Stimulated activated CD4-positive, alpha-beta T cell treated with anti-CD3 and anti-CD28 coated beads, Interleukin-1b, Interleukin-23, amount 100 ng/mL, for 4 hours (primary cell): ENCODE measurements around the gene SMARCA2.
A peak's percentile ranks its signal among the peaks of the same experiment; 100 is the strongest.

Source experiments
- DNase-seq, 2 donors: peaks; one replicate each; pipeline ENCODE4 v3.0.0-alpha.2; 2020; ENCODE audit warnings: low read depth in 2 of 2

SMARCA2 gene

DNA sequence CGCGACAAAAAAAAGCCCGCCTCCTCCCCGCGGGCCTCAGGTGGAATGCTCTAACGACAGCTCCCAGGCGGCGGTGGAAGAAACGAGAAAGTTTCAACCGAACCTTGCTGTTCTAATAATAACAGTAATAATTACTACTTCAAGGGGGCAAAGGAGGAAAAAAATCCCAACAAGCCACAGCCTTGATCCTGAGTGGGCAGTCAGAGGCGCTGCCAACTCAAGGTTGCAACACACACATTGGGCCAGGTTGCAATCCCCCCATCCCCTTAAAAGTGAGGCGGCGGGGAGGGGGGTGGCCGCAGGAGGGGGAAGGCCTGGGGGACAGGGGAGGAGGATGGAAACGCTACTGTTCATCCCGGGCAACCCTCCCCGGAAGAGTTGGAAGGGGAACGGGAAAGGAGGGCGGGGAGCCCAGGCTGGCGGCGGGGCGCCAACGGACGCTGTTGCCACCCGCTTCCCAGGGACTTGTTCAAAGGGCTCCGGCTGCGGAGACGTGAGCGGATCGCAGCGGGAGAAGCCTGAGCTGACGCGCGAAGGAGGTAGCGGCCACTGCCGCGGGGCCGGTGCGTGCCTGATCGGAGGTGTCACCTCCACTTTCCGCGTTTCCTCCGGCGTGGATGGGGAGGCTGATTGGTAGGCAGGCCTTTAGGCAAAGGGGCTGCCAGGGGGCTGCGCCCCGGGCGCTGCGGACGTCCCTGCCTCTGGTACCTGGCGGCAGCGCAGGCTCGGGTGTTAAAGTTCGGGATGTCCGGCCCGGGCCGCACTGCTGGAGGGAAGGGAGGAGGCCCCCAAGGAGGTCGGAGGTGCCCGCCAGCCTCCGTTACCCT is 647 bp downstream of the SMARCA2 start:
- peak in 1 of 2 donors; percentile 34 for DNase-seq

DNA sequence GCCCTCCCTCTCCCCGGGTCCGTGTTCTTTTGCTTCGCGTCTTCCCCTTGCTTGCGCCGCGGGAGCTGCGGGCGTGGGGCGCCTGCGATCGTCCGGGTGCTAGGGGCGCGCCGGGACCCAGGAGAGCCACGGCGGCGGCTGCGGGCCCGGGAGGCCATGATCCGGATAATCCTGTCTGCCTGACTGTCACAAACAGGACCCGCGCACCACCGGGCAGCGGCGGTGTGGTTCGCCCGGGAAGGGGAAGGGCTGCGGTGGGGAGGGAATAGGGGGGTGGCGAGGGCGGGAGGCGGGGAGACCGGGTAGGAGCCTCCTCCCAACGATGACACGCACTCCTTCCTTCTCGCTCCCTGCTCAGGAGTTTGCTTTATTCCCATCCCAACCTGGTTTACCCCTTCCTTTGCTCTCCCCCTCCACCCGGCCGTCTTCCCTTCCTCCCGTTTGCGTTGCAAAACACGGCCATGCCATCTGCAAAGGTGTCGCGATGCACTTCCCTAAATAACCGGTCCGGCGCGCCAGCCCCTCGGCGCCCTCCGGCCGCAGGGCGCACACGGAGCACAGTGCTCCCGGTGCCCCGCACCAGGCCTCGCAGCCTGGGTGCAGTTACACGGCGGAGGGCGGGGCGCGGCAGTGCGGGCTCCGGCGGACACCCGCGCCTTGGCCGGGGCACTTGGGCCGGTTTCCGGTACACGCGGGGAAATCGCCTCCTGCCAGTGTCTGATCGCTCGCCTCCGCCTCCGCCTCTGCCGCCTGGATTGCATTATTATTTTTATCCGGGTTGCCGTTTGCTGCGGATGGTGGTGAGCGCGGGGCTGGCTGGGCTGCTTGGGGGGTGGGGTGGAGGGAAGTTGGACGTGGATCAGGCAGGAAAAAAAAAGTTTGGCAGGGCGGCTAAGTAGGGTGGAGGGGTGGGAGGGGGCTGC is 1.5 kb downstream of the SMARCA2 start:
- peak; percentile 26 to 55 for DNase-seq

DNA sequence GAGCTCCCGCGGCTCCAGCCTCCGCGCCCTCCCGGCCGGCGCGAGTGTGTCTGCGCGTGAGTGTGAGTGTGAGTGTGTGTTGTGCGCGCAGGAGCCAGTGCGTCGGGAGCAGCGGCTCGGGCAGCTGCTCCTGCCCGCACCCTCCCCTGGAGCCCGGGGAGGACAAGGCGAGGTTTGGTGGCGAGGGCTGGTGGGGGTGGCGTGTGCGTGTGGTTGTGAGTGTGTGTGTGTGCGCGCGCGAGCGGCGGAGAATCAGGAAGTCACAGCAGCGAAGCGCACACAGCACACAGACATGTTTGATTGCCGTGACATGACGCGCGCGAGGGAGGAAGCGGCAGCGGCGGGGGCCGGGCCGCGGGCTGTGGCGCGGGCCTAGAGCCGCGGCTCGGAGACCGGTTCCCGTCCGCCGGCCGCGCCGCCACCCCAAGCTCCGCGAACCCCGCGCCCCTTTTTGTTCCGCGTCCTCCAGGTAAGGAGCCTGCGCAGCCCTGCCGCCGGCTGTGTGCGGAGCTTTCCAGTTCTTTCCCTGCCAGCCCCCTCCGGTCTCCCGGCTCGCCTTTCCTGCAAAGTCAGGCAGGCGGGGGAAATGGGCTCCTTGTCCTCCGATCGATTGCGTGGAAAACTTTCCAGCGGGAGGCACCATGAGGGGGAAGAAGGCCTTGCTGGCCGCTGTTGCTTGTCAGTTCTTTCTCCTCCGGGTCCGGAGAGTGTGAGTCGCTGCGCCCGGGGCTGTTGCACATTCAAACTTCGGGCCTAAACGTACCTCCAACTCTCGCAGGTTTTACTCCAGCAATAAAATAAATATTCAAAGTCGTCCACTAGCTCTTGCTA is 2.4 kb downstream of the SMARCA2 start:
- peak; percentile 54 to 62 for DNase-seq

DNA sequence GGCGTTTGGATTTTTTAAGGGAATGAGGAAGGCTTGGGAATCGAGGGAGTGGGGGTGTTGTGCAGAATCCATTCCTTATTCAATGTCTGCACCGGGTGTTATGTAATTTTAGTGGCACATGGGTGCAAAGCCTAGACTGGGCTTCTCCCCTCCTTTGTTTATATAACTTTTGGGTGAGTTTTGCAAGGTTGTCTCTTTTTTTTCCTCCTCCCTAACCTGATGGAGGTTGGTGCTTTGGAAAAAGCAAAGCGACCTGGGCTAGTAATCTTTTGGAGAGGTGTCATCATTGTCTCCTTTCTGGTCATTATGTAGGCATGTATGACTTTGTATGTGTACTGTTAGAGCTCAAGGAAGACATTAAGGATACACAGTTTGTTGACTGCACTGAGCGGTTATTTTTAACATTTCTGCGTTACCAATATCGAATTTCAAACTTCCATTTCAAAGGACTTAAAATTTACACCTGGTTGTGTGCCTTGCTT is 3.1 kb downstream of the SMARCA2 start:
- DNase-seq, result no peak

DNA sequence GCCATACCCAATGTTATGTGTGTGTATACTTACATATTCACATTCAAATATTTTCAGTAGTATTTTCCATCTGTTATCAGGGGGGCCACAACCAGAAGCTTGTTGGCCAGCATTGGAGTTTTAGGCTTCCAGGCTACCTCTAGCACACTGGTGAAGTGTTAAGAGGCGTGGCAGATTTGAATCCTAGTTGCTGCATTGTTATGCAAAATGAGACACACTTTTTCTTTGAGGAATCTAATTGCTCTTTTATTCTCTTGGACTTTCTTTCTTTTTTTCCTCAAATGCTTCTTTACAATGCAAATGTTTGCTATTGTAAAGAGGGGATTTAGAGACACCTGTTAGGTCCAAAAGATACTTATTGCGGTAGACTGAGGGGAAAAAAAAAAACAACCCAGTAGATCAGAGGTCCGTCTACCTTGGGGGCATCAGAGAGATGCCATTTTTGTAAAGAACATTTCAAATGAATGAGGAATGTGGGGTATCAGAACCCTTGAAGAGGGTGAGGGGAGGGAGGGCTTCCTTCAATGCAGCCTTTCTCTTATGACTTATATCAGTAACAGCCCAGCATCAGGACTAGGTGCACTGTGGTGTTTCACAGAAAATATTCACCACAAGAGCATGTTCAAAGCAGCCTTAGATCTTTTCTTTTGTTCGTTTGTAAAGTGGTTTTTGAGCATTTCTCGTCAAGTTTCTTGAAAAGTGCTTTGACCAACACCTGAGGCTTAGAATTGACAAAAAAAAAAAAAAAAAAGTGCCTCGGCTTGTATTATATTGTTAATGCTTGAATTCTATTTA is 3.8 kb downstream of the SMARCA2 start:
- no peak for DNase-seq

DNA sequence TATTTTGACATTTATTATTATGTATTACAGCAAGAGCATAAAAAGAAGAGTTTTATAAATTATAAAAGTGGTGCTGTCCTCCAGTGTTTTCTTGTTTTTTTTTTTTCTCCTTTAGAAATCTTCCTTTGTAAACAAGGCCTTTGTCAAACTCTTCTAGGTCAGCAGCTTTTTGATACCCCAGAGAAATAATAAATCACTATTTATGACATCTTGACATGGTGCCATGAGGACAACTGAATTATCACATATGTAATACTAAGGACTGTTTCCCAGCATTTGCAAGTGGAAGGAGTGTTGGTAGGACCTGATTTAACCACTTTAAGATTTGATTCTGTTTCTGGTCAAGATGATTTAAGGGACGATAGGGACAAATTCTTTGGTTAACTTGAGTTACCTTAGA is 4.6 kb downstream of the SMARCA2 start:
- DNase-seq, result no peak

DNA sequence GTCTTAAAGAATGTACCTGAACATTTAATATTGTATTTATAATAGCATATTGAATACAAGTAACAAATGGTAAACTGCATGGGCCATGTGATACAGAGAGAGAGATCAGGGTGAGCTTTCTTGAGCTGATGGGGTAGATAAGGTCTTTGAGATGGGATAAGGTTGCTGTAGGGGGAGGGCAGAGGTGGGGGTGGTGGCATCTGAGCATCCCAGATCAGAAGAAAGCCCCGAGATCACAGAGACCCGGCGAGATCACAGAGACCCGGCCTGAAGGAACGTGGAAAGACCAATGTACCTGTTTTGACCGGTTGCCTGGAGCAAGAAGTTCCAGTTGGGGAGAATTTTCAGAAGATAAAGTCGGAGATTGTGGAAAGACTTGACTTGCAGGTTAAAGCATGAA is 6.6 kb downstream of the SMARCA2 start:
- DNase-seq, result no peak

DNA sequence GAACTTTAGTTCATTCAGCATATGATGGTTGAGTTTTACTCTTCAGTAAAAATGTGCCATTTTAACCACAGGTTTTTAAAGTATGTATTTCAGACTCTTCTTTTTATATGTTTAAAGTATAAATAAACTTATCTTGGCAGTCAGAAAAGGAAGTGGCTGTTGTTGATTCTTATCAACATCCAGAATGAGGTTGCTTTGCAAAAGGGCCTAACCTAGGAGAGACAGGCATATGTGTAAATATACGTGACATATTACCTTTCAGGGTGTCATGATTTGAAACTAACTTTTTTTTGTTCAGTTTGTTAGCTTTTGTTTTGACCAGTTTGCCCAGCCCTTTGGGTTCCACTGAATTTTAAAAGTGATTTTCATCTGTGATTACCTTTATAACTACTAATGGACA is 7.4 kb downstream of the SMARCA2 start:
- DNase-seq, result no peak

GRCh38 chr9:2023042-2023441 is 7.9 kb downstream of the SMARCA2 start:
- no peak for DNase-seq

GRCh38 chr9:2023532-2023931 is 8.4 kb downstream of the SMARCA2 start:
- DNase-seq, result no peak

- DNase-seq, result no peak
These were observed 10.0 kb downstream of the SMARCA2 start for GRCh38 chr9:2024888-2025782.

DNA sequence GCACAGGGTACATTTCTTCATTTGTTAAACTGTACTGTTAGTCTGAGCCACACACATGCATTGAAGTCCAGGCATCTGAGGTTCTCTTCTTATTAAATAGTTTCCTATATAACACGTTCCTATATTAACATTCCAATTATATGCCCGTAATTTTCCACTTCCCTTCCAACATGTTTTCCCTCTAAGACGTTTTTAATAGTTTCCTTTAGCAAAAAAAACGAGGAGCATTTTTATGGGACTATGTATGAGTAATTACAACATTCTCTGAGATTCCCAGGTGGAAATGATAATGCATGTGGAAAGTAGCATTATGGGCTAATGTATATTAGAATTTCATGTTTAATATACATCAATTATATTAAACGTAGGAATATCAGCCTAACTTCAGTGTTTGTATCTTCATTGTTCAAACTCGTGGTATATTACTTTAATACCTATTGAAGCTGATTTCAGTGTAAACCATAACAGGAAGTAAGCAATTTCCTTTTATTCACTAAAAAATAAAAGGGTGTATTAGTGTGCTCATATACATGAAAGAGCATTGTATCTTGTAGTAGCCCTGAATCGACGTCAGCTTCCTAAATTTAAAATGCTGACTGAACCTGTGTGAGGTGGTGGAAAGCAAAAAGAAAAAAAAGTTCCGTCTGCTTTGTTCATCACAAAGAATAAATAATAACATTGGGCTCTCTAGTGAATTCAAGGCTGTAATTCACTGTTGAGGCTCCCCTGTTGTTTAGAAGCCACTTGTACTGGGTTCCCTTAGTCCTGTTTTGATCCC is 11.3 kb downstream of the SMARCA2 start:
- no peak for DNase-seq

DNA sequence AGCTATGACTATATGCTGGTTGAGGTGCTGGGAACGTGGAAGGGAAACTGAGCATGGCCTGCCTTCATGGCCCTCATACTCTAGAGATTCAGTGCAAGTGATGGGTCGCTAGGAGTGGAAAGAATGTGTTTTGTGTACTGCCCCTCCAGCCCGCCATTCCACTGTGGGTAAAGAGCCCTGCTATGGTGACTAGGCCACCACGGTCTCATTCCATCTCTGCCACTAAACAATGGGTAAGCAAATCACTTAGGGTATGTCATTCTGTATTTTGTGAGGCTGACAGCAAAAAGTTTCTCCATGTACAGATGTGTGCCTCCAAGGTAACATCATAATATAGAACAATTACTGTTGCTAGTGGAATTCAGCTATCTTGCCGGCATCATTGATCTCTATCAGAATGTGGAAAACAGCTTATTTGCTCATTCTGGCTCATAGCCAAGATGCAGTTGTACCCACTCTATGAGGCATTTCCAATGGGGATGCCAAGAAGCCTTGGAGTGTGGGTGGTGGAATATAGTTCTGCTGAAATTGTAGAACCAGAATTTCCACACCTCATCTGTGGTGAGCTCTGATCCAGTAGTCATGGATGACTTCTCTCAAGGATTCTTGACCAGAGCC is 12.5 kb downstream of the SMARCA2 start:
- DNase-seq, result no peak

DNA sequence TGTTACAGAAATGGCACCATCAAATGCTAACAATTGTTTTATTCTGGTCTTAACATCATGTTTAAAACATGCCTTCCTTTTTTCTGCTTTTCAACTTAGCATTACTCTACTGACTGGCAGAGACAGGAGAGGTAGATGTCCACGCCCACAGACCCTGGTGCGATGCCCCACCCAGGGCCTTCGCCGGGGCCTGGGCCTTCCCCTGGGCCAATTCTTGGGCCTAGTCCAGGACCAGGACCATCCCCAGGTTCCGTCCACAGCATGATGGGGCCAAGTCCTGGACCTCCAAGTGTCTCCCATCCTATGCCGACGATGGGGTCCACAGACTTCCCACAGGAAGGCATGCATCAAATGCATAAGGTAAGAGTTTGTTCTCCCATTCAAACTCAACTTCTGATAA is 13.7 kb downstream of the SMARCA2 start:
- DNase-seq, result no peak

- no peak for DNase-seq
These were observed 14.6 kb downstream of the SMARCA2 start for GRCh38 chr9:2029666-2030170.

DNA sequence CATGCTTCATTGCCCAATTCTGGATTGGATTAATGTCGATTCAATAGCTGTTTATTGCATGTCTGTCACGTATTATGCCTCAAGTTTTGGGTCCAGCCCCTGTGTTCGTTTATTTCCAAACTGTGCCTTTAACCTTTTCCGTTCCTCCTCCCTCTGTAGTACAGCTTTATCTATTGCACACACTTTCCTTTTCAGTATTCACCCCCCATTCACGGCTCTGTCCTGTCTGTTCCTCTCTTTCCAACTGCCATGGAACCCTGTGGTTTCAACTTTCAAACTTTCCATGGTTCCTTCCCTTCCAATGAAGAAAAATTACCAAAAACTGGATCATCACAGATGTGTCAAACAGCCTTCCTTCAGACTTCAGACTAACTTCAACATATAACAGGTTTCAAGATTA is 17.1 kb downstream of the SMARCA2 start:
- DNase-seq, result no peak

- DNase-seq, result no peak
These were observed 21.7 kb downstream of the SMARCA2 start for GRCh38 chr9:2036844-2037243.
